Stimulated activated CD8-positive, alpha-beta memory T cell treated with anti-CD3 and anti-CD28 coated beads, Interleukin-15, amount 100 ng/mL, for 4 hours (primary cell): ENCODE measurements around the gene DNAH10.

Source experiments
- DNase-seq, 2 donors: peaks; one replicate each; pipeline ENCODE4 v3.0.0-alpha.2; 2020; ENCODE audit warnings: low read depth in 2 of 2

The DNAH10 gene

GRCh38 chr12:123886258-123886657 lies 124.2 kb downstream of the DNAH10 start:
- no peak for DNase-seq

GRCh38 chr12:123886931-123887582 lies 125.0 kb downstream of the DNAH10 start:
- DNase-seq: no peak

GRCh38 chr12:123888989-123889388 lies 126.9 kb downstream of the DNAH10 start:
- no peak for DNase-seq

- no peak for DNase-seq
These were observed 127.9 kb downstream of the DNAH10 start for GRCh38 chr12:123889848-123890535.

- no peak for DNase-seq
These were observed 128.4 kb downstream of the DNAH10 start for GRCh38 chr12:123890536-123890902.

- no peak for DNase-seq
These were observed 128.9 kb downstream of the DNAH10 start for GRCh38 chr12:123891011-123891410.

GRCh38 chr12:123891516-123892179 lies 129.5 kb downstream of the DNAH10 start:
- DNase-seq: no peak

GRCh38 chr12:123892180-123892559 lies 130.1 kb downstream of the DNAH10 start:
- DNase-seq: no peak

GRCh38 chr12:123892853-123893252 lies 130.8 kb downstream of the DNAH10 start:
- no peak for DNase-seq

GRCh38 chr12:123893276-123893675 lies 131.2 kb downstream of the DNAH10 start:
- DNase-seq: no peak

GRCh38 chr12:123894823-123895345 lies 132.8 kb downstream of the DNAH10 start:
- DNase-seq: no peak

GRCh38 chr12:123895451-123895850 lies 133.3 kb downstream of the DNAH10 start:
- DNase-seq: no peak

- no peak for DNase-seq
These were observed 134.7 kb downstream of the DNAH10 start for GRCh38 chr12:123896767-123897166.

GRCh38 chr12:123897221-123897620 lies 135.1 kb downstream of the DNAH10 start:
- no peak for DNase-seq

GRCh38 chr12:123898673-123899072 lies 136.6 kb downstream of the DNAH10 start:
- no peak for DNase-seq

GRCh38 chr12:123899368-123899767 lies 137.3 kb downstream of the DNAH10 start:
- no peak for DNase-seq

GRCh38 chr12:123900871-123901376 lies 138.8 kb downstream of the DNAH10 start:
- no peak for DNase-seq

GRCh38 chr12:123902821-123903220 lies 140.7 kb downstream of the DNAH10 start:
- no peak for DNase-seq

- no peak for DNase-seq
These were observed 141.4 kb downstream of the DNAH10 start for GRCh38 chr12:123903301-123904065.

- DNase-seq: peak in 1 of 2 donors; percentile 48
These were observed 143.3 kb downstream of the DNAH10 start for GRCh38 chr12:123905319-123905925.

- no peak for DNase-seq
These were observed 144.8 kb downstream of the DNAH10 start for GRCh38 chr12:123906711-123907420.
